ENCODE results near the gene ZNF341.

The ZNF341 gene

DNA sequence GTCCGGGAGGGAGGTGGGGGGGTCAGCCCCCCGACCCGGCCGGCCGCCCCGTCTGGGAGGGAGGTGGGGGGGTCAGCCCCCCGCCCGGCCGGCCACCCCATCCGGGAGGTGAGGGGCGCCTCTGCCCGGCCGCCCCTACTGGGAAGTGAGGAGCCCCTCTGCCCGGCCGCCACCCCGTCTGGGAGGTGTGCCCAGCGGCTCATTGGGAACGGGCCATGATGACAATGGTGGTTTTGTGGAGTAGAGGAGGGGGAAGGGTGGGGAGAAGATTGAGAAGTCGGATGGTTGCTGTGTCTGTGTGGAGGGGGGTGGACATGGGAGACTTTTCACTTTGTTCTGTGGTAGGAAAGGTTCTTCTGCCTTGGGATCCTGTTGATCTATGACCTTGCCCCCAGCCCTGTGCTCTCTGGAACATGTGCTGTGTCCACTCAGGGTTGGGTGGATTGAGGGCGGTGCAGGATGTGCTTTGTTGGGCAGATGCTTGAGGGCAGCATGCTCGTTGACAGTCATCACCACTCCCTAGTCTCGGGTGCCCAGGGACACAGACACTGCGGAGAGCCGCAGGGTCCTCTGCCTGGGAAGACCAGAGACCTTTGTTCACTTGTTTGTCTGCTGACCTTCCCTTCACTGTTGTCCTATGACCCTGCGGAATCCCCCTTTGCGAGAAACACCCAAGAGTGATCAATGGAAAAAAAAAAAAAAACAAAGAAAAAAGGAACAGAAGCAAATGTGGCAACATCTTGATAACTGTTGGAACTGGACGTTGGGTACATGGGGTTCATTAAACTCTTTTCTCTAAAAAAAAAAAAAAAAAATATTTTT is 30.0 kb upstream of the ZNF341 start:
- no peak for DNase-seq (ENCODE audit: low read depth in 2 of 2)

DNA sequence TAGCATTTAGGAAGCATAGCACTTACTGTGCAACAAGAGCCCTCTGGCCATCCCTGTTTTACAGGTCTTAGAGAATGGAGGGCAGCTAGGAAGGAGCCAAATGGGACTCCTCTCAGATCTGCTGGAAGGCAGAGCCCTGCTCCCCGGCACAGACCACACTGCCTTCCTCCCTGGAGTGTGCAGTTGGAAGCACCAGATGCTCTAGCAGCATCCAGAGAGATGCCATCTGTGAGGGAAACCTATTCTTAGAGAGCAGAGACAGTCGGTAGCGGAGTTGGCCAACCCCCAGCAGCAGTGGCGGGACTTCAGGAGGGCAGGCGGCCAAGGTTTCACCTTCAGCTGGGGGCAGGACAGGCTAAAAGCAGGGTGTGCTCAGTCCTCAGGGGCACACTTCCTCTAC is 28.9 kb upstream of the ZNF341 start:
- no peak for DNase-seq (ENCODE audit: low read depth in 2 of 2)

- DNase-seq (ENCODE audit: low read depth in 2 of 2) = no peak
Measured at GRCh38 chr20:33703498-33704137, 28.2 kb upstream of the ZNF341 start.

DNA sequence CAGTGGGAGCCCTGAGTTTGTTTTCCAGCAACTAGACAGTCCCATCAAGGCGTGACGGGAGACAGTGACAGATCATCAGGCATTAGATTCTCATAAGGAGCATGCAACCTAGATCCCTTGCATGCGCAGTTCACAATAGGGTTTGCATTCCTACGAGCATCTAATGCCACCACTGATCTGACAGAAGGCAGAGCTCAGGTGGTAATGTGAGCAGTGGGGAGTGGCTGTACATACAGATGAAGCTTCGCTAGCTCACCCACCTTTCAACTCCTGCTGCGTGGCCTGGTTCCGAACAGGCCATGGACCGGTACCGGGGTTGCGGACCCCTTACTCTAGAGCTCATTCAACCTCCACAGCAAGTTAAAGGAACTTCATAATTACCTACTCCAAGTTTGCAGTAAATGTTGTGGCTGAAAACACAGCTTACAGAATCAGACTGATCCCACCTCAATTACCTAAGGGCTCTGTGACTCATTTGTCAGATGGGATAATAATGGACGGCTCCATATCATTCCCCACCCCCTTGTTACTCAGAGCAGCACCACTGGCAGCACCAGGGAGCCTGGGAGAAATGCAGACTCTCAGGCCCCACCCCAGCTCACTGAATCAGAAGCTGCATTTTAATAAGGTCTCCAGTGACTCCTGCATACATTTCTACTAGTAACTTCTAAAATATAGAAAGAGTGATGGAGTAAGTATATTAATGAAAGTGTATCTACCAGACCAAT is 27.4 kb upstream of the ZNF341 start:
- DNase-seq (ENCODE audit: low read depth in 2 of 2) = no peak

GRCh38 chr20:33707668-33708067 is 24.1 kb upstream of the ZNF341 start:
- DNase-seq (ENCODE audit: low read depth in 2 of 2) = no peak

GRCh38 chr20:33709398-33709797 is 22.4 kb upstream of the ZNF341 start:
- DNase-seq (ENCODE audit: low read depth in 2 of 2) = no peak

GRCh38 chr20:33709905-33710541 is 21.8 kb upstream of the ZNF341 start:
- no peak for DNase-seq (ENCODE audit: low read depth in 2 of 2)

GRCh38 chr20:33710681-33711445 is 20.9 kb upstream of the ZNF341 start:
- DNase-seq (ENCODE audit: low read depth in 2 of 2) = no peak

DNA sequence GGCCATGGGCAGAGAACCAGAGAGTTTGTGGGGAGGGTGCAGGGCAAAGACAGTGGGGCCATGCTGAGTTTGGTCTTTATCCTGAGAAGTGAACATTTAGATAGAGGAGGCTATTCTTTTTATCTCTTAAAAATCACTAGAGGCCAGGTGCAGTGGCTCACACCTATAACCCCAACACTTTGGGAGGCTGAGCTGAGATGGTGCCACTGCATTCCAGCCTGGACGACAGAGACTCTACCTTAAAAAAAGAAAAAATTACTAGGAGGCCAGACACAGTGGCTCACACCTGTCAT is 20.4 kb upstream of the ZNF341 start:
- no peak for DNase-seq (ENCODE audit: low read depth in 2 of 2)

GRCh38 chr20:33713865-33714367 is 17.9 kb upstream of the ZNF341 start:
- DNase-seq (ENCODE audit: low read depth in 2 of 2) = no peak

GRCh38 chr20:33716498-33716897 is 15.3 kb upstream of the ZNF341 start:
- no peak for DNase-seq (ENCODE audit: low read depth in 2 of 2)

DNA sequence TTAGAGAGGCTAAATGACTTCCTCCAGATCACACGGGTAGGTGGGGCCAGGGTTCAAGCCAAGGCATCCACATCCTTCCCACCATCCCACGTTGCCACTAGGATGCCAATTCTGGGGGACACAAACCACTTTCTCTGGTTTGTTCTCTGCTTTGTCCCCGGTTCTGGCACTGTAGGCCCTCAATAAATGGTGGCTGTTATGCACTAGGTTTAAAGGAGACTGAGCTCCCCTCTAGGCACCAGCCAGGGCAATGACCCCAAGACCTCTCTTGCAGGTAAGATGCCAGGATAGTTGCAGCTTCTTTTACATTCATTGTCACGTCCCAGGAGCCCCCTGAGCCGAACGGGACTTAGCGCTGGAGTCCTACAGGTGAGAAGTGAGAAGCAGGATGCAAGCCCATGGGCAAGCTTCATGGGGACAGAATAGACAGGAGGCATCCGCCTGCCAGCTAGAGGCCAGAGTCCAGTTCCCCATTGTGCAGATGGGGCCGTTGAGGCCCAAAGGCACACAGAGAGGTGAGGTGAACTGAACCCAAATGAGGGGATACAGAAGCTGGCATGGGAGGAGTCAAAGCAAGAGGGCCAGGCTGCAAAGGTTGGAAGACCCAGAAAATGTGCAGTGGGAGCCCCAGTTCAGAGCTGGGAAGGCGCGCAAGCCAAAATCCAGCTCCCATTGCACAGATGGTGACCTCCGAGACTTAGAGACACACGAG is 12.4 kb upstream of the ZNF341 start:
- no peak for DNase-seq (ENCODE audit: low read depth in 2 of 2)

- DNase-seq (ENCODE audit: low read depth in 2 of 2) = peak; percentile 72 to 77
Measured at GRCh38 chr20:33719989-33720709, 11.6 kb upstream of the ZNF341 start, which contains the start of gene PXMP4. Gene PXMP4 (minus strand): TSS chr20:33720310. CDS start chr20:33720207, 103 bp downstream.

- no peak for DNase-seq (ENCODE audit: low read depth in 2 of 2)
Measured at GRCh38 chr20:33721391-33722140, 10.2 kb upstream of the ZNF341 start.

- DNase-seq (ENCODE audit: low read depth in 2 of 2) = no peak
Measured at GRCh38 chr20:33724439-33725094, 7.2 kb upstream of the ZNF341 start.

- no peak for DNase-seq (ENCODE audit: low read depth in 2 of 2)
Measured at GRCh38 chr20:33725607-33726264, 6.1 kb upstream of the ZNF341 start.

- no peak for DNase-seq (ENCODE audit: low read depth in 2 of 2)
Measured at GRCh38 chr20:33727115-33727479, 4.7 kb upstream of the ZNF341 start.

GRCh38 chr20:33727806-33728205 is 4.0 kb upstream of the ZNF341 start:
- DNase-seq (ENCODE audit: low read depth in 2 of 2) = no peak
